ENCODE measurements around the gene PIEZO2. TPM values are rescaled to one million over a fixed set of nuclear protein-coding genes. Genes with fewer than 3 reads are reported as not detected.

The PIEZO2 gene
- total RNA-seq, 1 donor from 2014 or later: 212 TPM

- no peak for DNase-seq (ENCODE audit: low read depth in 2 of 2)
These were observed 78.8 kb downstream of the PIEZO2 start for GRCh38 chr18:11070593-11070992.

- no peak for DNase-seq (ENCODE audit: low read depth in 2 of 2)
These were observed 83.3 kb downstream of the PIEZO2 start for GRCh38 chr18:11066038-11066437.

- peak; percentile 85 to 93 for DNase-seq (ENCODE audit: low read depth in 2 of 2)
These were observed 84.5 kb downstream of the PIEZO2 start for GRCh38 chr18:11064727-11065460.

DNA sequence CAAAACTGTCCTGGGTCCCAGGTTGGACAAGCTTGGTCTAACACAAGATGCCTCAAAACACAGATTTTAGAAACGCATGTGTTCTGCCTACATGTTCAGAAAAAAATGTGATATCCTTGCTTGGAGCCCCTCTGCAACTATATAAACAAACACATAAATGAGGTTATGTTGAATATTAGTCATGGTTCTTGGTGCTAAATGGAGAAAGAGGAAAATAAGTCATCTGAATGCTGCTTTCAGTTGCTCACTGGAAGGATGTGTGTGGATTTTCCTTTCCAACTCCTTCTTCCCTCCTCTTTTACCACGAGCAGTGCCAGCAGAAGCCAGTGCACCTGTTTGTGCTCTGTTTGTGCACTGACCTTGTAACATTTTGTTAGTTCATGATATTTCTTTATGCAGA lies 85.3 kb downstream of the PIEZO2 start:
- DNase-seq (ENCODE audit: low read depth in 2 of 2): peak in 1 of 2 donors; percentile 84

- DNase-seq (ENCODE audit: low read depth in 2 of 2): no peak
These were observed 93.6 kb downstream of the PIEZO2 start for GRCh38 chr18:11055721-11056120.

DNA sequence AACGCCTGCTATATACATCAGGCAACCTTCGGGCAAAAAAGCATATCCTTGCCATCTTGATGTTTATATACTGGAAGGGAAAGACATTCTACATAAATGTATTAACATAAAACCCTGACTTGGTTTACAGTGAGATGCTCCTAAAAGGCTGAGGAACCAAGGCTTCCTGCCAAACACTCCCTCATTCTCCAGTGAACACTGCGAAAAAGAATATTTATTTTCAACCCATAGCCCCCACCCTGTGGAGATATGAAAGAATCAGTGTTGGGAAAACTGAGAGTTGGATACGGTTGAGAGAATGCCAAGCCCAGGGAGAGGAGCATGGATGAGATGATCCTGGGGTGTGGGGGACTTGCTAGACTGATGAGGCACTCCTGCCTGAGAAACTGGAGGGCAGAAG lies 94.9 kb downstream of the PIEZO2 start:
- DNase-seq (ENCODE audit: low read depth in 2 of 2): no peak

DNA sequence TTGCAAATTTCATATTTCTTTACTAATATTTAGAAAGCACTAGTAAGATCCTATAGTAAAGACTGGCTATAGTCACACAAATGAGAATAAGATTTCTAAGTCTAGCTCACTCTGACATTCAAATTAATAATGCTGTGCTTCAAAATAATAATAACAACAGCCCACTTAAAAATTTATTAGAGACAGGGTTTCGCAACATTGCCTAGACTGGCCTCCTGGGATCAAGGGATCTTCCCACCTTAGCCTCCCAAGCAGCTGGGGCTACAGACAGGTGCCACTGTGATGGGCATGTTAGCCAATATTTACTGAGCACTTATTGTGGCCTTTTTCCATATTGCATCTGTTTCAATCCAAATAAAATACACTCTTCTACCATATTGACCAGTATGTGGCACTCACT lies 96.1 kb downstream of the PIEZO2 start:
- DNase-seq (ENCODE audit: low read depth in 2 of 2): no peak

GRCh38 chr18:11052800-11053199 lies 96.6 kb downstream of the PIEZO2 start:
- peak in 1 of 2 donors; percentile 55 for DNase-seq (ENCODE audit: low read depth in 2 of 2)

GRCh38 chr18:11051462-11051861 lies 97.9 kb downstream of the PIEZO2 start:
- DNase-seq (ENCODE audit: low read depth in 2 of 2): no peak

DNA sequence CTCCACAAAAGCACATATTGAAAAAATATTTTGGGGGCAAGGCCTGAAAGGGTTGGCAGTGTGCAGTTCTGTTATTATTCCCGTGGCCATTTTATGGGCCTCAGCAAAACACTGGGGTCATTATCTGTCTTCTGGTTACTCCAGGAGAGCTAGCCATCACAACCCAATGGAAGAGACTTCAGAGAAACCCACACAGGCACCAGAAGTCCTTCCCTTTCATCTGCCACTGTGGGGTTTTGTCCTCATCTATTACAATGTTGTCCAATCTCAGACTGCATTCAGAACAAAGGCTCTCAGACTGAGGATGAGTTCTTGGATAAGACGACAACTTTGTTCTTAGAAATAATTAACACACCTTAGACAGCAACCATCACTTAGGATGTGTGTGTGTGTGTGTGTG lies 98.4 kb downstream of the PIEZO2 start:
- no peak for DNase-seq (ENCODE audit: low read depth in 2 of 2)

DNA sequence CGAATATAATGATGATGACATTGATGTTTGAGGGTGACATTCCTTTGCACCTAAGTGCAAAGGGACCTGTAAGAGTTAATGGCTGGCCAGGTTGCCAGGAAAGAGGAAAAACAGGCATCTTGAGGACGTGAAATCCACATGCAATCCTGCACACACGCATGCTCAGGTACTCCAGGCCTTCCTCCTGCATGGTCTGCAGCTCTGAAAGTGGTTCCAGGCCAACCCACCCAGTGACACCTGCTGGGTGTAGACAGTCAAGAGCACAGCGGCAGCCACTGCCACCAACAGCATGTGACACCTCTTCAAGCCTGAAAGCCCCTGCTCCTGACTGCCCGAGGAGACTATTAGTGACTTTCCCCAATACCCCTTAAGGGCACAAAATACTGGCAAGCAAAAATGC lies 101.6 kb downstream of the PIEZO2 start:
- DNase-seq (ENCODE audit: low read depth in 2 of 2): no peak

DNA sequence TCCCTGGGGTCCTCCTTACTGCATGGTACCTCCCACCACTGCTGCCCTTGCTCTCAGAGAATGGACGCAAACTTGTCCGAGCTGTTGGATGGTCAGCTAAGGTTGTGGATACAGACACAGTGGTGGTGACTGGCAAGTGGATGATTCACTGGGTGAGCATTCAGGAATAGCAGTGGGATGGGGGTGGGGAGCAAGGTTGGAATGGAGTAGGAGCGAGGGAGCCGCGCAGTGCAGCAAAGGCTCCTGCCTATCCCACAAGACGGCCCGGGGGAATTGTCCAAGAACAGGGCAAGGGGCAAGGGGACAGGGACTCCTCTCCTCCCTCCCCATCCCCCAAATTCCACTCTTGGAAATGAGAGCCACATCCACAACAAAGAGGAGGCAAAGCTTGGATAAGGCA lies 102.2 kb downstream of the PIEZO2 start:
- peak in 1 of 2 donors; percentile 58 for DNase-seq (ENCODE audit: low read depth in 2 of 2)

DNA sequence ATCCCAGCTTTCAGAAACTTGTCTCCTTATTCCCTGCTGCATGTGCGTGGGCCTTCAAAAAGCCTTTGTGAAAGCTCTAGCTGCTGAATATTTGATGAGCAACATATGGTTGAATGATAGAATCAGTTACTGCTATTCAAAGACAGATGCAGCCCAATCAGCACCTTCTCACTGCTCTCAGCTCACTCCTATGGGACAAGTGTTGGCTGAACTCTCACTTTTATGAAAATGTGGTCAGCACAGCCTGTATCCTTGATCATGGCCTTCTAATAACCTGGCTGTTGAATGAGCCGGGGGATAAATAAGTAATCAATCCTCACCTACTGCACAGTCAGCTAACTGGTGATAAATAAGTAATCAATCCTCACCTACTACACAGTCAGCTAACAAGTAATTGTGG lies 103.2 kb downstream of the PIEZO2 start:
- no peak for DNase-seq (ENCODE audit: low read depth in 2 of 2)

GRCh38 chr18:11043694-11044093 lies 105.7 kb downstream of the PIEZO2 start:
- no peak for DNase-seq (ENCODE audit: low read depth in 2 of 2)

GRCh38 chr18:11042247-11042646 lies 107.1 kb downstream of the PIEZO2 start:
- DNase-seq (ENCODE audit: low read depth in 2 of 2): peak; percentile 92 to 96

GRCh38 chr18:11040823-11041656 lies 108.3 kb downstream of the PIEZO2 start:
- DNase-seq (ENCODE audit: low read depth in 2 of 2): peak; percentile 75 to 84

DNA sequence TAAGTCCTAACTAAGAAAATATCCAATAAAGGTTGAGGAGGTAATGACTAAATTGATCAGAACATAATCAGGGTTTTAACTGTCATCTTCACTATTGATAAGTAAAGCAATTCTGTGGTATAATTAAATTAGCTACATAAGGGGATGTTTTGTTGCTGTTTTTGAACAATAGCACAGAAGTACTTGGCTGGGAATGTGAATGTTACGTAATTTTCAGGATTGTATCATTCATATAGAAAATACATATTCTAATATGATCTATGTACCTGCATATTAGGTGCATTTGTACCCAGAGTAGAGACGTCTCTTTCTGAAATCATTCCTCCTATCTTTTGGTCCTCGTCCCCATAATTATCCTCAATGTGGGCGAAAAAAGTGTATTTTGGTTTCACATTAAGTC lies 109.0 kb downstream of the PIEZO2 start:
- DNase-seq (ENCODE audit: low read depth in 2 of 2): no peak

GRCh38 chr18:11037533-11038240 lies 111.7 kb downstream of the PIEZO2 start:
- no peak for DNase-seq (ENCODE audit: low read depth in 2 of 2)

- no peak for DNase-seq (ENCODE audit: low read depth in 2 of 2)
These were observed 113.4 kb downstream of the PIEZO2 start for GRCh38 chr18:11035814-11036495.

DNA sequence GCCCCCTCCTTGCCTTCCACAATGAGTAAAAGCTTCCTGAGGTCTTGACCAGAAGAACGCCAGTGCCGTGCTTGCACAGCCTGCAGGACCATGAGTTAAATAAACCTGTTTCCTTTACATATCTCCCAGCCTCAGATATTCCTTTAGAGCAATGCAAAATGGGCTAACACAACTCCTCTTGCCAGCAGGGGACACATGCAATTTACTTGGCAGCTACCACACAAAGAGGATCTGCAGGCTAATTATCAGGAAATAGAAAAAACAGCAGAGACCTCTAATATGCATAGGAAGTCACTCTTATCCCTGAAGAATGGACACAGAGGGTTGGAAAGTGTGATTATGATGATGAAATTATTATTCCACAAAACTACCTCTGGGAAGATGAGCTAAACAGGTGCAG lies 114.0 kb downstream of the PIEZO2 start:
- DNase-seq (ENCODE audit: low read depth in 2 of 2): peak in 1 of 2 donors; percentile 37

DNA sequence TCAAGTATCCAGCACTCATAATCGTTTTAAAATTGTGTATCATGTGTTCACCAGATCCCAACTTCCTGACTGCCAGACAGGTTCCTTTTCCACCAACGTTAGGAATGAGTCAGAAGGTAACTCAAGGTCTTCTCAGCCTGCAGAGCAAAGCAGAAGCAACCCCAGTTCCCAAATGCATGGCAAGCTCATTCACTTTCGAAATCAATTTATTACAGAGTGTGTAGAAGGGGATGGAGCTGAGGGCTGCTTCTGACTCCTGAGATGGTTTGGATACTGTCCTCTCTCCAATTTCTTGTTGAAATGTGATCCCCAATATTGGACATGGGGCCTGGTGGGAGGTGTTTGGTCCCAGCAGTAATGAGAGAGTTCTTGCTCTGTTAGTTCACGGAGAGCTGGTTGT lies 114.5 kb downstream of the PIEZO2 start:
- DNase-seq (ENCODE audit: low read depth in 2 of 2): peak in 1 of 2 donors; percentile 66

GRCh38 chr18:11033503-11033902 lies 115.9 kb downstream of the PIEZO2 start:
- no peak for DNase-seq (ENCODE audit: low read depth in 2 of 2)
